GM21529 (cell line): ENCODE data around the gene TAF15.

Source experiments
- ATAC-seq: cut with Tn5 transposase; IDR thresholded peaks from one replicate; pipeline ENCODE4 v1.9.1; 2021; ENCODE audit not compliant: unreplicated experiment

TAF15 gene

GRCh38 chr17:35870906-35871819 is 61.9 kb downstream of the TAF15 start:
- no peak for ATAC-seq

GRCh38 chr17:35872196-35872980 is 63.1 kb downstream of the TAF15 start:
- no peak for ATAC-seq

- ATAC-seq, result no peak
These were observed 66.0 kb downstream of the TAF15 start for GRCh38 chr17:35875072-35875799.

- no peak for ATAC-seq
These were observed 66.5 kb downstream of the TAF15 start for GRCh38 chr17:35875800-35876139.

- ATAC-seq, result no peak
These were observed 67.2 kb downstream of the TAF15 start for GRCh38 chr17:35876534-35876933.

- ATAC-seq, result no peak
These were observed 68.2 kb downstream of the TAF15 start for GRCh38 chr17:35877345-35878029.

- no peak for ATAC-seq
These were observed 69.1 kb downstream of the TAF15 start for GRCh38 chr17:35878361-35878760.

- ATAC-seq, result peak; percentile 89
These were observed 70.7 kb downstream of the TAF15 start, which contains the start of gene CCL5 for GRCh38 chr17:35879773-35880654. TSS of gene CCL5 (minus strand) at chr17:35880360.

- no peak for ATAC-seq
These were observed 80.0 kb downstream of the TAF15 start for GRCh38 chr17:35889241-35889640.

- no peak for ATAC-seq
These were observed 80.8 kb downstream of the TAF15 start for GRCh38 chr17:35889818-35890773.

- ATAC-seq, result no peak
These were observed 81.5 kb downstream of the TAF15 start for GRCh38 chr17:35890774-35891155.

- ATAC-seq, result no peak
These were observed 82.0 kb downstream of the TAF15 start for GRCh38 chr17:35891269-35891668.

GRCh38 chr17:35892091-35893035 is 83.1 kb downstream of the TAF15 start:
- ATAC-seq, result no peak

GRCh38 chr17:35893751-35894150 is 84.5 kb downstream of the TAF15 start:
- no peak for ATAC-seq

GRCh38 chr17:35894206-35894605 is 84.9 kb downstream of the TAF15 start:
- ATAC-seq, result no peak

GRCh38 chr17:35895636-35896587 is 86.6 kb downstream of the TAF15 start:
- ATAC-seq, result no peak
